GM19239 (cell line): ENCODE data around the gene ZFP3.
"Not testable (repeated sequence)": the region's sequence is repeated elsewhere in the genome, so short reads cannot be mapped to it uniquely, and the experiment has no call there.

Experiments used
- DNase-seq: peaks from one replicate; pipeline ENCODE4 v3.0.0; 2011; ENCODE audit warnings: low spot score; ENCODE audit not compliant: insufficient read length
- FAIRE-seq: peaks from 2 replicates; lab custom pipeline; 2011; peaks lifted over from hg19 to GRCh38; lab: Jason Lieb, UNC

The ZFP3 gene

GRCh38 chr17:5075472-5075871 is 2.8 kb upstream of the ZFP3 start:
- not testable (repeated sequence) for FAIRE-seq, DNase-seq

GRCh38 chr17:5077275-5077674 is 992 bp upstream of the ZFP3 start:
- DNase-seq, FAIRE-seq: not testable (repeated sequence)

- FAIRE-seq (no peak), DNase-seq (no peak)
These were observed 524 bp upstream of the ZFP3 start for GRCh38 chr17:5077781-5078105.

GRCh38 chr17:5080591-5080990 is 2.3 kb downstream of the ZFP3 start:
- no peak for DNase-seq
- FAIRE-seq = no peak

GRCh38 chr17:5092218-5093010 is 14.1 kb downstream of the ZFP3 start:
- DNase-seq (no peak), FAIRE-seq (no peak)

- DNase-seq (no peak), FAIRE-seq (no peak)
These were observed 18.4 kb downstream of the ZFP3 start for GRCh38 chr17:5096731-5097100.

GRCh38 chr17:5097101-5097834 is 19.0 kb downstream of the ZFP3 start:
- DNase-seq (no peak), FAIRE-seq (no peak)

GRCh38 chr17:5099271-5099670 is 21.0 kb downstream of the ZFP3 start:
- no peak for FAIRE-seq

GRCh38 chr17:5100832-5101231 is 22.6 kb downstream of the ZFP3 start:
- FAIRE-seq = no peak
- no peak for DNase-seq

More at GRCh38 chr17:5099271-5099670, 21.0 kb downstream of the ZFP3 start:
- no peak for DNase-seq

GRCh38 chr17:5110816-5111215 is 32.5 kb downstream of the ZFP3 start:
- FAIRE-seq (no peak), DNase-seq (no peak)

- peak; percentile 97 for DNase-seq
- peak; percentile 97 for FAIRE-seq
These were observed 33.3 kb downstream of the ZFP3 start, which contains the start of gene ZNF232 for GRCh38 chr17:5111402-5112204. TSS of gene ZNF232 (minus strand) at chr17:5111878. CDS start at chr17:5111822, 56 bp downstream.

GRCh38 chr17:5115673-5116651 is 37.7 kb downstream of the ZFP3 start, which contains the start of gene USP6:
TSS of gene USP6 (plus strand) at chr17:5116032. CDS start at chr17:5130368, 14,336 bp downstream.
- no peak for FAIRE-seq
- DNase-seq = no peak

GRCh38 chr17:5118219-5118618 is 40.0 kb downstream of the ZFP3 start:
- no peak for DNase-seq
- no peak for FAIRE-seq

GRCh38 chr17:5120036-5120435 is 41.8 kb downstream of the ZFP3 start:
- FAIRE-seq = no peak
- DNase-seq = no peak

- not testable (repeated sequence) for DNase-seq, FAIRE-seq
These were observed 42.3 kb downstream of the ZFP3 start for GRCh38 chr17:5120436-5121185.

- DNase-seq (no peak), FAIRE-seq (no peak)
These were observed 43.0 kb downstream of the ZFP3 start for GRCh38 chr17:5121186-5121841.

GRCh38 chr17:5122056-5122455 is 43.8 kb downstream of the ZFP3 start:
- not testable (repeated sequence) for FAIRE-seq, DNase-seq
